NCI-H2196 treated with DMSO at 0.1 percent for 48 hours (cell line): ENCODE data around the gene C6orf62.
"Not testable (repeated sequence)": the region's sequence is repeated elsewhere in the genome, so short reads cannot be mapped to it uniquely, and the experiment has no call there.

Experiments
- DNase-seq: peaks from one replicate; lab custom pipeline; 2025; ENCODE audit not compliant: unreplicated experiment; lab: John Stamatoyannopoulos, UW

Gene C6orf62

DNA sequence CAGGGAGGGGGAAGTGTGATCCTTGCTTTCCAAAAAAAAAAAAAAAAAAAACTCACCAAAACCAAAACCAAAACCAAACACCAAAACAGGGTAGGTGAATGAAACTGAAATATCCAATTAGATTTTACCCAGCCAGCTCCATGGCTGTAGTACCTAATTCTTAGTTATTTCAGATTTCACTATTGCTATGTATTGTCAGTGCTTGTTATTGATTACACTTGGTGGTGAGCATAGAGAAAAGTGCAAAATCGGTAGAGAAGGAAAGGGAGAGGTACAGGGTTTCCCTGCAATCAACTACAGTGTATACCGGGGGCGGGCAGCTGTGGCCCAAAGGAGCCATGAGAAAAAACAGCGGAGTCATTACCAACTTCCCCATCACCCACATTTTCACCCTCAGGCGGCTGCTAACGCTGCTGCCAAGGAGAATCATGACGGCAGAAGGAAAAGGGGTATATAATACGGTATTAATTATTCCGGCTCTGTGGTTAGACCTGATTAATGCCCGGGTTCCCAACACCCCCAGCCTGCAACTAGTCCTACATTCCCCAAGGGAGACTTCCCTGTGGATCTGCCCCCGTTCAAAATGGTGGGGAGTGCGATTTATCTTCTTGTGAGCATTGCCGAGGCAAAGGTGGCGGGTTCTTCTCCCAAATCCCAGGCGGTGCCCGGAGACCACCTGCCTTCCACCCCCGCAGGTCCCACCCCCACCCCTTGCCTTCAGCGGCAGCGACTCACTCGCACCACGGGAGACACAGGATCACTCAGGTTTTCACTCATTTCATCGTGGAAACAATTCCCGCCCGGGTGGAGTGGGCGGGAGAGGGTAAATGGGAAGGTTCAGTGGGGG, at the start of gene C6orf62:
Gene C6orf62 (minus strand): TSS at position 30 of the 847 bp plus-strand sequence. CDS start 486 bp downstream, outside the sequence.
- no peak for DNase-seq

DNA sequence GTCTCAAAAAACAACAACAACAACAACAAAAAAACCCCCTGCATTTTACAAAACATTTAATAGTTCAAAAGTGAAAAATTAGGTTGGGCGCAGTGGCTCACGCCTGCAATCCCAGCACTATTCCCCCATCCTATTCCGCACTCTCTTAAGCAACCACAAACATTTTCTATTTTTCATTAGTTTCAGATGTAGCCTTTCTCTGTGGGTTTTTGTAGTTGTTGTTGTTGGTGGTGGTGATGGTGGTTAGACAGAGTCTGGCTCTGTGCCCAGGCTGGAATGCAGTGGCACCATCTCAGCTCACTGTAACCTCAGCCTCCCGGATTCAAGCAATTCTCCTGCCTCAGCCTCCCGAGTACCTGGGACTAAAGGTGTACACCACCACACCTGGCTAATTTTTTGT, 49.4 kb upstream of the C6orf62 start:
- DNase-seq: no peak

DNA sequence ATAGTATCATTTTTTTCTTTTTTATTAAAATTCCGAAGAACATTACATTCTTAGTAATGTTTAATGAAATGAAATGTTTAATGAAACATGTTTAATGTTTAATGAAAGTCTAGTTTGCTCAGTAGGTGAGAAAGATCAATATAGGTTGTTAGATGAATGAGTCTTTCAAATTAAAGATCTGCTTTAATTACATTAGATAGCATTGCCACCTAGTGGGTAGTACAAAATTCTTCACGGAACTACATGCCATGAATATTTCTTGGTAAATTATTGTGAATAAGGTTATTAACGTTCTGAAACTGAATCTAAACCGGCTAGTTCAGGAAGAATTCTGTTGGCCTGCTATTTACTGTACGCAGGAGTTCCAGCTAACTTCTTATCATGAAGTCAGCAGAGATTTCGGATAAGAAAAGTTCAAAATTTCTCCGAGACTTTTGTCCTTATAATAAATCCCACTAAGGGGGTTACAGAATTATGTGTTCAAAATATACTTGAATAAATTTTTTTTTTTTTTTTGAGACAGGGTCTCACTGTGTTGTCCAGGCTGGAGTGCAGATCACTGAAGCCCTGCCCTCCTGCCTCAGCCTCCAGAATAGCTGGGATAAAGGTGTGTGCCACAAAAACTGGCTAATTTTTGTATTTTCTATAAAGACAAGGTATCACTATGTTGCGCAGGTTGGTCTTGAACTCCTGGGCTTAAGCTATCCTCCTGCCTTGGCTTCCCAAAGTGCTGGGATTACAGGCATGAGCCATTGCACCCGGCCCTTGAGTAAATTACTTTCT, 47.9 kb upstream of the C6orf62 start:
- peak; percentile 2 for DNase-seq

DNA sequence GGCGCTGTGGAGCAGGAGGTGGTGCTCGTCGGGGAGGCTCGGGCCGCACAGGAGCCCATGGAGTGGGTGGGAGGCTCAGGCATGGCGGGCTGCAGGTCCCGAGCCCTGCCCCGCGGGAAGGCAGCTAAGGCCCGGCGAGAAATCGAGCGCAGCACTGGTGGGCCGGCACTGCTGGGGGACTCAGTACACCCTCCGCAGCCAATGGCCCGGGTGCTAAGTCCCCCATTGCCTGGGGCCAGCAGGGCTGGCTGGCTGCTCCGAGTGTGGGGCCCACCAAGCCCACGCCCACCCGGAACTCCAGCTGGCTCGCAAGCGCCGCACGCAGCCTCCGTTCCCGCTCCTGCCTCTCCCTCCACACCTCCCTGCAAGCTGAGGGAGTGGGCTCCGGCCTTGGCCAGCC, 47.0 kb upstream of the C6orf62 start:
- not testable (repeated sequence) for DNase-seq

DNA sequence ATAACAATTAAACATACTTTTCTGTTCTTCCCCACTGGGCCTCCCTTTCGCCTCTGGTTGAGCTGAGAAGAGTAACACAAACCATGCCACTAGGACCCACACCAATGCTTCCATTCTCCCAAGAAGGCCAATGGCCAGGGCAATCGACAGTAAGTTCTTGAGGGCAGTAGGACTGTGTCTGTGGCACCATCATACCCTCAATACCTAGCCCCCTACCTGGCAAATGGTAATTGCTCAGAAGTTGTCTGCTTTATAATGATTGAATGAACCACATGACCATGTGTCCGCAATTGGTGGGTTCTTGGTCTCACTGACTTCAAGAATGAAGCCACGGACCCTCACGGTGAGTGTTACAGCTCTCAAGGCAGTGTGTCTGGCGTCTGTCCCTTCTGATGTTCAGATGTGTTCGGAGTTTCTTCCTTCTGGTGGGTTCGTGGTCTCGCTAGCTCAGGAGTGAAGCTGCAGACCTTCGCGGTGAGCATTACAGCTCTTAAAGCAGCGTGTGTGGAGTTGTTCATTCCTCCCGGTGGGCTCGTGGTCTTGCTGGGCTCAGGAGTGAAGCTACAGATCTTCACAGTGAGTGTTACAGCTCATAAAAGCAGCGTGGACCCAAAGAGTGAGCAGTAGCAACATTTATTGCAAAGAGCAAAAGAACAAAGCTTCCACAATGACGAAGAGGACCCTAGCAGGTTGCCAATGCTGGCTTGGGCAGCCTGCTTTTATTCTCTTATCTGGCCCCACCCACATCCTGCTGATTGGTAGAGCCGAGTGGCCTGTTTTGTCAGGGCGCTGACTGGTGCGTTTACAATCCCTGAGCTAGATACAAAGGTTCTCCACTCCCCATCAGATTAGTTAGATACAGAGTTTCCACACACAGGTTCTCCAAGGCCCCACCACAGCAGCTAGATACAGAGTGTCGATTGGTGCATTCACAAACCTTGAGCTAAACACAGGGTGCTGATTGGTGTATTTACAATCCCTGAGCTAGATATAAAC, 46.2 kb upstream of the C6orf62 start:
- not testable (repeated sequence) for DNase-seq

DNA sequence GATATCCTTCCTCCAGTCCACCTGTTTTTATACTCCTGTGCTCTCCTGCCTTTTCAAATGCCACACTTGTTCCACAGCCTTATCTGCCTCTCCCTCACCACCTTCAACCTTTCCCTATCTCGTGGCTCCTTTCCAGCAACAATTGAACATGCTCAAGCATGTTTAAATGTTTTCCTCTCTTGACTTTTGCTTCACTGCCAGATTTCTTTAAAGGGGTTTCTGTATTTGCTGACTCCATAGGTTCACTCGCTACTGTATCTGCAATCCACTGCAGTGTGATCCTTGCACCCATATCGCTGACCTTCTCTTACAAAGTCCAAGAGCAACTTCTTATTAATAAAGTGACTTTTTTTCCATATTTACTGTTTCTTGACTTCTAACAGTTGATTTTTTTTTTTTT, 44.6 kb upstream of the C6orf62 start:
- peak; percentile 49 for DNase-seq

DNA sequence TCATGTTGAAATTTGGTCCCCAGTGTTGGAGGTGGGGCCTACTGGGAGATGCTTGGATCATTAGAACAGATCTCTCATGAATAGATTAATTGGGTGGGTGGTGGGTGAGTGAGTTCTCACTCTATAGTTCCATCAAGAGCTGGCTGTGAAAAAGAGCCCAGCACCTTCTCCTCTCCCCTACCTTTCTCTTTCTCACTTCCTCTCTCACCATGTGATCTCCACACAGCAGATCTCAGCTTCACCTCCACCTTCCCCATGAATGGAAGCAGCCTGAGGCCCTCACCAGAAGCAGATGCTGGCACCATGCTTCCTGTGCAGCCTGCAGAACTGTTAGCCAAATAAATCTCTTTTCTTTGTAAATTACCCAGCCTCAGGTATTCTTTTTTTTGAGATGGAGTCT, 42.9 kb upstream of the C6orf62 start:
- DNase-seq: no peak

DNA sequence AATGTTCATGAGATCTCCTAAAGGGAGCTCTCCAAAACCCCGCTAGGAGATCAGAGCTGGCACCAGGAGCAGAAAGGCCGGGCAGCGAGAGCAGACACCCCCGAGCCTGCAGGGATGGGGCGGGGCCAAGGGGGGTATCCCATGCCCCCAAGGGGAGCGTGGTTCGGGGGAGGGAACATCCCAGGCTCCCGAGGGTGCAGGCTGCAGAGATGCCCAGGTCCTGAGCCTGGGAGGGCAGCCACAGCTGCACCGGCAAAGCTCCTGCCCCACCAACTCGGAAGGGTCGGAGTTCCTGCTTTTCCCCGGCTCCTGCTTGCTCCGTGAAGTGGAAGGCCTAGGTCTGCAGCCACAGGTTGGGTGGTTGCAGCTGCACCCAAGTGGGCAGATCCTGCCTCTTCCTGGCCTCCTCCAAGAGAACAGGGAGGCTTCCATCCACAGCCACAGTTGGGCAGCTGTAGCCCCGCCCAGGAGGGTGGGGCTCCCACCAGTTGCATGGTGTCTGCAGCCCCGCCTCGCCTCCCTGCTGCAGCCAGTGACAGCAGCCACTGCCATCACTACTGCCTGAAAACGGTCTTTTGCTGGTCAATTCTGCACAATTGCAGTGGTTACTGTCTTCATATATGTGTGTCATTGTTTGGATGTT, 42.4 kb upstream of the C6orf62 start:
- no peak for DNase-seq

DNA sequence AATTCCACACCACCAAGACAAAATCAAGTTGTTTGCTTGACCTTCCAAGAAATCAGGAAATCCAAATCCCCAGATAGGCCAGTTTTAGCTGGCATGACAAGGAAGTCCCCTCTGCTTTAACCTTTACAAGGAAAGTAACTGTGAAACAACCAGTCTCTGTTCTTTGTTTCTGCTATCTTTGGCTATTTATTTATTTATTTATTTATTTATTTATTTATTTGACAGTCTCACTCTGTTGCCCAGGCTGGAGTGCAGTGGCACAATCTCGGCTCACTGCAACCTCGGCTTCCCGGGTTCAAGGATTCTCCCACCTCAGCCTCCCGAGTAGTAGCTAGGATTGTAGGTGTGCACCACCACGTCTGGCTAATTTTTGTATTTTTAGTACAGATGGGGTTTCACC, 41.3 kb upstream of the C6orf62 start:
- no peak for DNase-seq

DNA sequence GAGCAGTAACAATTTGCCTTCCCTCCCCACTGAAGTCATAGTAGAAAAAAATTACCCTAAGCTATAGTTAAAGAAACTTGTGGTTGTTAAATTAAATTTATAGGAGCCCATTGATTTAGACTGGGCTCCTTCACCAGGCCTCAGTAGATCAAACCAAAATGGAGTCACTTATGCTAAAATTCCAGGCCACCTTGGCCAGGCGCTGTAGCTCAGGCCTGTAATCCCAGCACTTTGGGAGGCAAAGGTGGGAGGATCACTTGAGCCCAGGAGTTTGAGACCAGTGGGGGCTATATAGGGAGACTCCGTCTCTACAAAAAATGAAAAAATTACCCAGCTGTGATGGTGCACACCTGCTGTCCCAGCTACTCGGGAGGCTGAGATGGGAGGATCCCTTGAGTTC, 40.8 kb upstream of the C6orf62 start:
- no peak for DNase-seq

DNA sequence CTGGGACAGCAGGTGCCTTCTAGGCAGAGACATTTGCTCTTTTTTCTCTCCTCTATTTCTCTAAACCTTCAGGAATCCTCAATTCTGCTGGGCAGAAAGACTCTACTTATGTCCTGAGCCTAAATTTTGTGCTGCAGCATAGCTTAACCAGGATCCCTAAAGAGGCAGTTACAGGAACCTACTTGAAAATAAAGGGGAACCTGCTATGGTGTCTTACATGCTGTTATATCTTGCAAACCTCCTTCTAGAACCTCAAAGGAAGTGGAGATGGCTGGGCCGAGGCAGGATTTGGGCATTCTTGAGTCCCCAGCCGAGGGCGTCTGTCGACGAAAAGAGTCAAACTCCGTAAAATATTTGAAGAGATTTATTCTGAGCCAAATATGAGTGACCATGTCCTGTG, 38.7 kb upstream of the C6orf62 start:
- no peak for DNase-seq

DNA sequence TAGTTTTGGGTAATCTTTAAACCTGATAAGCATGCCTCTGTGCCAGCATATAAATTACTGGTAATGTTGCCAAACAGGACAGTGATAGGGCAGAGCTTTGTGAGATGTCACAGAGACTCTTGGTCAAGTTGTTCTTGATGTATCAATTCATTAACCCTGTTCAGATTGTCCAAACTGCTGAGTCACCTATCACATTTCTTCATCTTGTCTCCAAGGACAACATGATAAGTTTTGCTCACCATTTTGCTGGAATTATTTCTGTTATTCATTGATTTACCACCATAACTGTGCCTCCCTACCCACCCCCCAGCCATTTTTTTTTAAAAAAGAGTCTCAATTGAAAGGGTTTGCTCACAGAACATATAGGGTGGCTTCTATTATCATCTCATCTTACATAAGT, 36.3 kb upstream of the C6orf62 start:
- DNase-seq: no peak

DNA sequence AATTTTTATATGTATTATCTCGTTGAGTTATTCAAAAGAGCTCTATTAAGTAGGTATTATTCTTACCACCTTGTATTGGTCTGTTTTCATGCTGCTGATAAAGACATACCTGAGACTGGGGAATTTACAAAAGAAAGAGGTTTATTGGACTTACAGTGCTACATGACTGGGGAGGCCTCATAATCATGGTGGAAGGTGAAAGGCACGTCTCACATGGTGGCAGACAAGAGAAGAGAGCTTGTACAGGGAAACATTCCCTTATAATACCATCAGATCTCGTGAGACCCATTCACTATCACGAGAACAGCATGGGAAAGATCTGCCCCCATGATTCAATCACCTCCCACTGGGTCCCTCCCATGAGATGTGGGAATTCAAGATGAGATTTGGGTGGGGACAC, 35.4 kb upstream of the C6orf62 start:
- DNase-seq: not testable (repeated sequence)

DNA sequence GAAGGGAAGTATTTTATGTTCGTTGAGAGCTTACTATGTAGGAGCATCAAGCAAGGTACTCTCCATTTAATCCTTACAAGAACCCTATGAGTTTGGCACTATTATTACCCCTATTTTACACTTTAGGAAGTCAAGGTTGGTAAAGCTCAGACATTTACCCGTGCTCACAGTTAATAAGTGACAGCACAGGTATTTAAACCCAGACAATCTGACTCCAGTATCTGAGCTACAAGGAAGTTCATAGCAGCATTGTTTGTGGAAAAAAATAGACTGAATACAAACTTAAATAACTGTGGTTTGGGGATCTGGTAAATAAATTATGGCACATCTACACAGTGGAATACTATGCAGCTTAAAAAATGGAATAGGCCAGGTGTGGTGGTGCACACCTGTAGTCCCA, 34.6 kb upstream of the C6orf62 start:
- DNase-seq: no peak

DNA sequence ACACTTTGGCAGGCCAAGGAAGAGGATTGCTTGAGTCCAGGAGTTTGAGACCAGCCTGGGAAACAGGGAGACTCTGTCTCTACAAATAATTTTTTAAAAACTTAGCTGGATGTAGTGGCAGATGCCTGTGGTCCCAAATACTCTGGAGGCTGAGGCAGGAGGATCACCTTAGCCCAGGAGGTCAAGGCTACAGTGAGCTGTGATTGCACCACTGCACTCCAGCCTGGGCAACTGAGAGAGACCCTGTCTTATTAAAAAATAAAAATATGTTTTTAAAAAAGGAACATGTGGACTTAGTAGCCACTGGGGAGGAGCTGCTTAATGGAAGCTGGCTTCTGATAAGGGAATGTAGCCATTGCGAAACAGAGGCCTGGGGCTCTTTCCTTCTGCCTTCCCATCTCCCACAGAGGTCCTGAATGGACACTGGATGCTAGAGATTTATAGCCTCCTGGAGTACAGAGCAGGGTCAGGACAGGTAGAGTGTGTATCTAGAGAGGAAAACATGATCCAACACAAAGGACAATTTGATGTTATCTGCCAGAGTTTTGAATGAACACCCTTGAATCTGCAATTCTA, 34.1 kb upstream of the C6orf62 start:
- no peak for DNase-seq

DNA sequence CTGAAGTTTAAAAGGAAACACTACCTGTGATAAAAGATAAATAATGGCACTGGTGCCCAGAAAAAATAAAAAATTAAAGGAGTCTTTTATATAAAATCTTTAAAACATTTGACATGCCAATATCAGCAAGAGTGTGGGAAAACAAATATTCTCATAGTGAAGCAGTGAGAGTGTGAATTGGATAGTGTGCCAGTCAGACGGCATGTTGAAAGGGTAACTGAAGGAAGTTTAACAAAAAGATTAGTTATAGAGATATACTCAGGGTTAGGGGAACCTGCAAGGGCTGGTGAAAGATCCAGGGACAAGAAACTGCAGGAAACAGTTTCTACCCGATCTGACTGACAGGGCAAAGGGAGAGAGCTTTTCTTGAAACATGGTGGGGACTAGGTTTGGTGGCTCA, 33.5 kb upstream of the C6orf62 start:
- no peak for DNase-seq

DNA sequence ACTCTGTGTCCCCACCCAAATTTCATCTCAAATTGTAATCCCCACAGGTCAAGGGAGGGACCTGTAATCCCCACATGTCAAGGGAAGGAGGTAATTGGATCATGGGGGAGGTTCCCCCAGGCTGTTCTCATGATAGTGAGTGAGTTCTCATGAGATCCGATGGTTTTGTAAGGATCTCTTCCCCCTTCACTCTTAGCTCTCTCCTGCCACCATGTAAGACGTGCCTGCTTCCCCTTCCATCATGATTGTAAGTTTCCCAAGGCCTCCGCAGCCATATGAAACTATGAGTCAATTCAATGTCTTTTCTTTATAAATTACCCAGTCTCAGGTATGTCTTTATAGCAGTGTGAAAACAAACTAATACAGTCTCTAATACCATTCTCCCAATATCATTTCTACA, 31.9 kb upstream of the C6orf62 start:
- not testable (repeated sequence) for DNase-seq

DNA sequence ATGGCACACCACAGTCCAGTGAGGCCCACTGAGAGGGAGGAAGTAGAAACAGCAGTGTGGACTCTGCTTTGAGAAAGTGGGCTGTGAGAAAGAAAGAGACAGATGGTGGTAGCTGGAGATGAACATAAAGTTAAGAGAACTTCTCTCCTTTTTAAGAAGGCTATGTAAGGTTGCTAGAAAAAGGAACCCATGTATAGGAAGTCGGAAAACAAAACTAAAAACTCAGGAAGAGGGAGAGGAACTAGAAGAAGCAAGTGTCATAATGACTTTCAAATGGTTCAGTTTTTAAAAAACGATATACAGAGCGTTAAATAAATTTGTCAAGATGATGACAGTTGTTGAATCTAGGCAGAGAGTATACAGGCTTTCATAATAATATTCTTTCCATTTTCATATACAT, 30.3 kb upstream of the C6orf62 start:
- no peak for DNase-seq

DNA sequence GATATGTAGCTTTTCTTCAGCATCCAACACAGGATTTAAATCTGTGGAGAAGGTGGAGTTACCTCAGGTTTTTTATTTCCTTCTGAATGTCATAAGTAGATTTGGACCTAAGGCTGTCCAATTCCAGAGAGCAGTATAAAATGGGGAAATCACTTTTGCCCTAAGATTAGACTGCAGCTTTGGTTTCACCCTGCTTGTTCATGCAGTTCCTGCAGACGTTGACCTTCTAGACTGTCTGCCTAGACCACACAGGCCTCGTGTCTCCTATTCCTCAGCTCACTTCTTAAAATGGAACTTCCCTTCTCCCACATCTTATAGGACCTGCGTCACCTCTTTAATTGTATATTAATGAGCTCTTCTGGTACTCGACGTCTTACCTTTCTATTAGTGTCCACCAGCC, 26.0 kb upstream of the C6orf62 start:
- no peak for DNase-seq

DNA sequence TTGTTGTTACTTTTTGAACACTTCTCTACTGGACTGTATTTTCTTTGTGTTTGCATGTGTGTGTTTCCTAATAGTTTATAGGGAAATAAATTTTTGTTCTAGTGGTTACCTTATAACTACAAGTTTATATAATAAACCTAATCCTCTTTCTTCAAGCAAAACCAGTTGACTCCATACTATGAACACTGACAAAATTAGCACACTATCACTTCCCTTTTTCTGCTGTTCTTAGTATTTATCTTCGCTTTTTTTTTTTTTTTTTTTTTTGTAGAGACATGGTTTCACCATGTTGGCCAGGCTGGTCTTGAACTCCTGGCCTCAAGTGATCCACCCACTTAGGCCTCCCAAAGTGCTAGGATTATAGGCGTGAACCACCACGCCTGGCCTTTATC, 25.0 kb upstream of the C6orf62 start:
- no peak for DNase-seq
